WTC11 (cell line): ENCODE measurements around the gene BCO2. TPM values are rescaled to one million over a fixed set of nuclear protein-coding genes. Genes with fewer than 3 reads are reported as not detected.

Source experiments
- ATAC-seq: fragments of 200-7000 bp; cut with Tn5 transposase; 2 replicates; pipeline ENCODE4 v1.10.0; 2021; ENCODE audit warnings: mild to moderate bottlenecking, moderate library complexity
- CTCF ChIA-PET: fragments of 300-600 bp; sonication (Branson Sonifier 250); formaldehyde crosslinking; loops from one replicate; lab custom pipeline; 2021; ENCODE audit warnings: antibody characterized with exemption; lab: Charles Lee
- POLR2A ChIA-PET: fragments of 350-600 bp; sonication (Branson Sonifier 250); formaldehyde crosslinking; loops from one replicate; lab custom pipeline; 2021; ENCODE audit warnings: antibody characterized with exemption; lab: Charles Lee
- DNase-seq: peaks from one replicate; pipeline ENCODE4 v3.0.0; 2021; ENCODE audit warnings: low spot score
- H3K27ac Mint-ChIP-seq: 2 replicates; pipeline ENCODE4 v1.8.0; 2021; ENCODE audit warnings: mixed read lengths
- H3K27me3 Mint-ChIP-seq: 2 replicates; pipeline ENCODE4 v1.8.0; 2021; ENCODE audit warnings: low read depth, mild to moderate bottlenecking, moderate library complexity, mixed read lengths
- H3K36me3 Mint-ChIP-seq: 2 replicates; pipeline ENCODE4 v1.8.0; 2021; ENCODE audit warnings: mixed read lengths
- H3K4me1 Mint-ChIP-seq: 2 replicates; pipeline ENCODE4 v1.8.0; 2022; ENCODE audit warnings: mixed read lengths
- H3K4me3 Mint-ChIP-seq: 2 replicates; pipeline ENCODE4 v1.8.0; 2021; ENCODE audit warnings: mild to moderate bottlenecking, moderate library complexity, mixed read lengths
- H3K9me3 Mint-ChIP-seq: 2 replicates; pipeline ENCODE4 v1.8.0; 2021; ENCODE audit warnings: mixed read lengths
- CBFB ChIP-seq: sonication (generic); formaldehyde crosslinking; IDR thresholded peaks from 2 replicates; pipeline ENCODE4 v1.8.1; 2022; ENCODE audit warnings: mild to moderate bottlenecking, low read depth, missing genetic modification reagents
- CREM ChIP-seq: sonication (generic); formaldehyde crosslinking; IDR thresholded peaks from 2 replicates; pipeline ENCODE4 v1.8.1; 2022; ENCODE audit warnings: mild to moderate bottlenecking, missing genetic modification reagents, moderate library complexity
- E2F4 ChIP-seq: sonication (generic); formaldehyde crosslinking; IDR thresholded peaks from 2 replicates; pipeline ENCODE4 v1.8.1; 2022; ENCODE audit warnings: low read depth, mild to moderate bottlenecking, moderate library complexity, missing genetic modification reagents, borderline replicate concordance
- E2F5 ChIP-seq: sonication (generic); formaldehyde crosslinking; IDR thresholded peaks from 2 replicates; pipeline ENCODE4 v1.8.1; 2022; ENCODE audit warnings: mild to moderate bottlenecking, moderate library complexity, missing genetic modification reagents
- ERG ChIP-seq: fragments of 250-450 bp; sonication (Bioruptor Pico); IDR thresholded peaks from 2 replicates; pipeline ENCODE4 v1.8.0; 2021; ENCODE audit warnings: mild to moderate bottlenecking
- FOXJ3 ChIP-seq: sonication (generic); formaldehyde crosslinking; IDR thresholded peaks from 2 replicates; pipeline ENCODE4 v1.9.0; 2021; ENCODE audit warnings: missing genetic modification reagents, mild to moderate bottlenecking, borderline replicate concordance
- JAZF1 ChIP-seq: fragments of 250-450 bp; sonication (Bioruptor Pico); IDR thresholded peaks from 2 replicates; pipeline ENCODE4 v1.9.0; 2021; ENCODE audit warnings: moderate library complexity, mild to moderate bottlenecking, inconsistent platforms
- JUN ChIP-seq: sonication (generic); formaldehyde crosslinking; IDR thresholded peaks from 2 replicates; pipeline ENCODE4 v1.8.0; 2023; ENCODE audit warnings: mild to moderate bottlenecking, missing genetic modification reagents
- KAT7 ChIP-seq: sonication (generic); formaldehyde crosslinking; IDR thresholded peaks from 2 replicates; pipeline ENCODE4 v1.8.1; 2023; ENCODE audit warnings: missing genetic modification reagents, mild to moderate bottlenecking, borderline replicate concordance
- MAX ChIP-seq: sonication (generic); formaldehyde crosslinking; IDR thresholded peaks from 2 replicates; pipeline ENCODE4 v1.8.0; 2022; ENCODE audit warnings: mild to moderate bottlenecking, missing genetic modification reagents
- NFATC4 ChIP-seq: fragments of 250-450 bp; sonication (Bioruptor Pico); IDR thresholded peaks from 2 replicates; pipeline ENCODE4 v1.9.0; 2021; ENCODE audit warnings: mild to moderate bottlenecking
- NFYB ChIP-seq: sonication (generic); formaldehyde crosslinking; conservative IDR thresholded peaks from 2 replicates; pipeline ENCODE4 v1.8.0; 2022; ENCODE audit warnings: low read depth, missing genetic modification reagents
- OVOL2 ChIP-seq: fragments of 250-450 bp; sonication (Bioruptor Pico); IDR thresholded peaks from 2 replicates; pipeline ENCODE4 v1.9.0; 2021; ENCODE audit warnings: mild to moderate bottlenecking, borderline replicate concordance
- PREB ChIP-seq: sonication (generic); formaldehyde crosslinking; IDR thresholded peaks from 2 replicates; pipeline ENCODE4 v1.8.1; 2022; ENCODE audit warnings: mild to moderate bottlenecking, missing genetic modification reagents, moderate library complexity, borderline replicate concordance
- PRRX2 ChIP-seq: fragments of 250-450 bp; sonication (Bioruptor Pico); IDR thresholded peaks from 2 replicates; pipeline ENCODE4 v1.8.0; 2021; ENCODE audit warnings: mild to moderate bottlenecking
- RELA ChIP-seq: sonication (generic); formaldehyde crosslinking; IDR thresholded peaks from 2 replicates; pipeline ENCODE4 v1.8.1; 2022; ENCODE audit warnings: missing genetic modification reagents, mild to moderate bottlenecking, borderline replicate concordance
- TCF7 ChIP-seq: sonication (generic); formaldehyde crosslinking; IDR thresholded peaks from 2 replicates; pipeline ENCODE4 v1.8.0; 2022; ENCODE audit warnings: mild to moderate bottlenecking, low read depth, missing genetic modification reagents, moderate library complexity
- TEAD1 ChIP-seq: sonication (generic); formaldehyde crosslinking; IDR thresholded peaks from 2 replicates; pipeline ENCODE4 v1.8.0; 2022; ENCODE audit warnings: mild to moderate bottlenecking, missing genetic modification reagents
- TP53 ChIP-seq: sonication (generic); formaldehyde crosslinking; IDR thresholded peaks from 2 replicates; pipeline ENCODE4 v1.8.1; 2023; ENCODE audit warnings: mild to moderate bottlenecking, missing genetic modification reagents
- ZMAT4 ChIP-seq: fragments of 250-450 bp; sonication (Bioruptor Pico); IDR thresholded peaks from 2 replicates; pipeline ENCODE4 v1.9.0; 2021; ENCODE audit warnings: mild to moderate bottlenecking
- ZNF121 ChIP-seq: sonication (generic); formaldehyde crosslinking; IDR thresholded peaks from 2 replicates; pipeline ENCODE4 v1.8.0; 2023; ENCODE audit warnings: missing genetic modification reagents
- ZNF138 ChIP-seq: sonication (generic); formaldehyde crosslinking; conservative IDR thresholded peaks from 2 replicates; pipeline ENCODE4 v1.8.1; 2022; ENCODE audit warnings: mild to moderate bottlenecking, moderate library complexity, missing genetic modification reagents
- ZNF263 ChIP-seq: sonication (generic); formaldehyde crosslinking; IDR thresholded peaks from 2 replicates; pipeline ENCODE4 v1.8.1; 2022; ENCODE audit warnings: low read depth, mild to moderate bottlenecking, moderate library complexity, missing genetic modification reagents
- ZNF317 ChIP-seq: sonication (generic); formaldehyde crosslinking; IDR thresholded peaks from 2 replicates; pipeline ENCODE4 v1.8.1; 2023; ENCODE audit warnings: low read depth, mild to moderate bottlenecking, moderate library complexity, missing genetic modification reagents, borderline replicate concordance
- ZNF671 ChIP-seq: fragments of 250-450 bp; sonication (Bioruptor Pico); IDR thresholded peaks from 2 replicates; pipeline ENCODE4 v1.8.0; 2021; ENCODE audit warnings: mild to moderate bottlenecking
- ZSCAN18 ChIP-seq: fragments of 250-450 bp; sonication (Bioruptor Pico); IDR thresholded peaks from 2 replicates; pipeline ENCODE4 v2.1.2; 2022; ENCODE audit warnings: mild to moderate bottlenecking, moderate library complexity
- total RNA-seq: library from RNA; stranded (reverse); gene quantifications from 3 replicates; pipeline ENCODE4 v1.2.3, GENCODE V29; 2021

Gene BCO2
- total RNA-seq, 1 experiment from 2014 or later, result 1.0 TPM

GRCh38 chr11:112265659-112266409, 90.5 kb downstream of the BCO2 start:
- H3K36me3 Mint-ChIP-seq, result no peaks in the 10 kb centered on the region
- no peaks in the 10 kb centered on the region for H3K9me3 Mint-ChIP-seq
- ATAC-seq, result no peak
- DNase-seq, result no peak
- TF ChIP-seq ZNF263 (CRISPR knock-in tag) (no peak), TP53 (CRISPR knock-in tag) (no peak), NFYB (CRISPR knock-in tag) (no peak), ZNF317 (no peak), OVOL2 (CRISPR knock-in tag) (no peak), MAX (CRISPR knock-in tag) (no peak), RELA (CRISPR knock-in tag) (no peak), KAT7 (CRISPR knock-in tag) (no peak)
- H3K27ac Mint-ChIP-seq, result no peak overlapping the region
- H3K4me3 Mint-ChIP-seq, result no peak overlapping the region
- ChIA-PET POLR2A (no interaction called here), CTCF (interaction anchor here (6.1 kb wide), 1 partner anchor 14 kb away, joined by 22 read pairs; no protein-coding TSS in a partner anchor)
- peaks cover 6% of the 10 kb centered on the region for H3K4me1 Mint-ChIP-seq
- no peaks in the 10 kb centered on the region for H3K27me3 Mint-ChIP-seq

- H3K9me3 Mint-ChIP-seq, result no peaks in the 10 kb centered on the region
- POLR2A ChIA-PET, result no interaction called here
Measured at GRCh38 chr11:112266410-112266778, 91.1 kb downstream of the BCO2 start.

GRCh38 chr11:112267188-112267591, 91.9 kb downstream of the BCO2 start:
- ATAC-seq, result no peak
- Mint-ChIP-seq H3K4me1 (peaks cover 7% of the 10 kb centered on the region), H3K9me3 (no peaks in the 10 kb centered on the region), H3K27ac (no peak overlapping the region), H3K27me3 (no peaks in the 10 kb centered on the region), H3K36me3 (no peaks in the 10 kb centered on the region)
- CTCF ChIA-PET, result interaction anchor here (6.1 kb wide), 1 partner anchor 13 kb away, joined by 22 read pairs; no protein-coding TSS in a partner anchor
- no peak for TF ChIP-seq ZNF263 (CRISPR knock-in tag)
- TF ChIP-seq ZMAT4 (CRISPR knock-in tag), result no peak
- TF ChIP-seq PREB, result no peak
- no peak for TF ChIP-seq E2F4 (CRISPR knock-in tag)
- no peak for TF ChIP-seq ERG
- TF ChIP-seq ZNF138 (CRISPR knock-in tag), result no peak
- no peak for TF ChIP-seq JUN (CRISPR knock-in tag)
- TF ChIP-seq TEAD1, result no peak
- TF ChIP-seq PRRX2, result no peak
- no peak for TF ChIP-seq TCF7 (CRISPR knock-in tag)
- no peak for TF ChIP-seq E2F5
- no peak for TF ChIP-seq ZNF671 (CRISPR knock-in tag)
- TF ChIP-seq, all 79 proteins: peak for 0
- DNase-seq, result no peak
- no peak overlapping the region for H3K4me3 Mint-ChIP-seq
- POLR2A ChIA-PET, result no interaction called here

More at GRCh38 chr11:112266410-112266778, 91.1 kb downstream of the BCO2 start:
- ATAC-seq (no peak), DNase-seq (no peak)
- TF ChIP-seq FOXJ3 (CRISPR knock-in tag) (no peak), NFATC4 (no peak), ZSCAN18 (CRISPR knock-in tag) (no peak), CREM (CRISPR knock-in tag) (no peak), ZNF121 (no peak), CBFB (no peak), JUN (CRISPR knock-in tag) (no peak), JAZF1 (CRISPR knock-in tag) (no peak)
- CTCF ChIA-PET, result interaction anchor here (6.1 kb wide), 1 partner anchor 14 kb away, joined by 22 read pairs; no protein-coding TSS in a partner anchor
- Mint-ChIP-seq H3K4me3 (no peak overlapping the region), H3K27ac (no peak overlapping the region), H3K27me3 (no peaks in the 10 kb centered on the region), H3K4me1 (peaks cover 7% of the 10 kb centered on the region), H3K36me3 (no peaks in the 10 kb centered on the region)
